GM12874 (cell line): ENCODE measurements around the gene PFKM.

Experiments used
- TF ChIP-seq, protein P1 (sequence below): IDR thresholded peaks from 2 replicates; pipeline ENCODE4 v1.5.1; 2011; ENCODE audit warnings: low read depth, mild to moderate bottlenecking, control low read depth, low read length, moderate library complexity; ENCODE audit not compliant: insufficient read depth

The PFKM gene

DNA sequence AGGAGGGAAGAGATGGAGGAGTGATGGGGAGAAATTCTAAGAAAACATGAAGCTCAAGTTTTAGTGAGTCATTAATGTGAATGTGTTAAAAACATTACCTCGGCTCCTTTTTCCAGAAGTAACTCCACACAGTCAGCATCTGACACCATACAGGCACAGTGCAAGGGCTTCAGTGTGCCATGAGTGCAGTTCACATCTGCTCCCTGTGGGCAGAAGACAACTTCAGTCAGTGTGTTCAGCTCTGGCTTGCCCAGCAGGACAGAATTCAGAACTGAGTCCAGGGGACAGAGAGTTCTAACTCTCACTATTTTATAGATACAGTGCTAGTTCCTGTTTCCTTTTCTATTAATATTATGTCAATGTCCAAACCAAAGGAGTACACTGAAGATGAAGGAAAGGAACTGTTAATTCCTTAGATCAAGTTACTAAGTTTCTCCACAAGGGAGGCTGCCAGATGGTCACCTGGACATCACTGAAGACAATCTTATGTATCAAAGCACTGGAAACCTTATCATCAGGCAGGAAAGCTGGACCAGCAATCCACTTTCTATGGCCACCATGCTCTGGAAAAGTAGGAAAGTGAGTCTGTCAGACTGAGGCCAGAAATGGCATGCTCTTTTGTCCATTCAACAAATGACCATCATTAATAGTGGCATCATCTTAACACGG is 32.1 kb downstream of the PFKM start:
- TF ChIP-seq, protein P1, sequence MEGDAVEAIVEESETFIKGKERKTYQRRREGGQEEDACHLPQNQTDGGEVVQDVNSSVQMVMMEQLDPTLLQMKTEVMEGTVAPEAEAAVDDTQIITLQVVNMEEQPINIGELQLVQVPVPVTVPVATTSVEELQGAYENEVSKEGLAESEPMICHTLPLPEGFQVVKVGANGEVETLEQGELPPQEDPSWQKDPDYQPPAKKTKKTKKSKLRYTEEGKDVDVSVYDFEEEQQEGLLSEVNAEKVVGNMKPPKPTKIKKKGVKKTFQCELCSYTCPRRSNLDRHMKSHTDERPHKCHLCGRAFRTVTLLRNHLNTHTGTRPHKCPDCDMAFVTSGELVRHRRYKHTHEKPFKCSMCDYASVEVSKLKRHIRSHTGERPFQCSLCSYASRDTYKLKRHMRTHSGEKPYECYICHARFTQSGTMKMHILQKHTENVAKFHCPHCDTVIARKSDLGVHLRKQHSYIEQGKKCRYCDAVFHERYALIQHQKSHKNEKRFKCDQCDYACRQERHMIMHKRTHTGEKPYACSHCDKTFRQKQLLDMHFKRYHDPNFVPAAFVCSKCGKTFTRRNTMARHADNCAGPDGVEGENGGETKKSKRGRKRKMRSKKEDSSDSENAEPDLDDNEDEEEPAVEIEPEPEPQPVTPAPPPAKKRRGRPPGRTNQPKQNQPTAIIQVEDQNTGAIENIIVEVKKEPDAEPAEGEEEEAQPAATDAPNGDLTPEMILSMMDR = no peak

DNA sequence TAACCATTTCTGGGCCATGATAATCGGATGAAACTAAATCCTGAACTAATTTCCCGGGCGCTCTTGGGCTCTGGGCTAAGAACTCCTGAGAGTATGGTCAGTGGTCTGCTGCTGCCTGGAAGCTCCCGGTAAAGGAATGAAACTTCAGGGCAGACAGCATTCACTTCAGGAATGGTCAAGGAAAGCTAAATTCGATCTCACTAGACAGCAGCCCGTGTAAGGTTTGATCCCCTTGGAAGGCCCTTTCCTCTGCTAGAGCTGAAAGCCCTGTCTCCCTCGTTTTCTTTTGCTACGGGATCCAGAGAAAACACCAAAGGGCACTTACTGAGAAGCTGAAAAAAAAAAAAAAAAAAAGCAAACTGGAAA is 37.5 kb downstream of the PFKM start:
- TF ChIP-seq, protein P1 = no peak

DNA sequence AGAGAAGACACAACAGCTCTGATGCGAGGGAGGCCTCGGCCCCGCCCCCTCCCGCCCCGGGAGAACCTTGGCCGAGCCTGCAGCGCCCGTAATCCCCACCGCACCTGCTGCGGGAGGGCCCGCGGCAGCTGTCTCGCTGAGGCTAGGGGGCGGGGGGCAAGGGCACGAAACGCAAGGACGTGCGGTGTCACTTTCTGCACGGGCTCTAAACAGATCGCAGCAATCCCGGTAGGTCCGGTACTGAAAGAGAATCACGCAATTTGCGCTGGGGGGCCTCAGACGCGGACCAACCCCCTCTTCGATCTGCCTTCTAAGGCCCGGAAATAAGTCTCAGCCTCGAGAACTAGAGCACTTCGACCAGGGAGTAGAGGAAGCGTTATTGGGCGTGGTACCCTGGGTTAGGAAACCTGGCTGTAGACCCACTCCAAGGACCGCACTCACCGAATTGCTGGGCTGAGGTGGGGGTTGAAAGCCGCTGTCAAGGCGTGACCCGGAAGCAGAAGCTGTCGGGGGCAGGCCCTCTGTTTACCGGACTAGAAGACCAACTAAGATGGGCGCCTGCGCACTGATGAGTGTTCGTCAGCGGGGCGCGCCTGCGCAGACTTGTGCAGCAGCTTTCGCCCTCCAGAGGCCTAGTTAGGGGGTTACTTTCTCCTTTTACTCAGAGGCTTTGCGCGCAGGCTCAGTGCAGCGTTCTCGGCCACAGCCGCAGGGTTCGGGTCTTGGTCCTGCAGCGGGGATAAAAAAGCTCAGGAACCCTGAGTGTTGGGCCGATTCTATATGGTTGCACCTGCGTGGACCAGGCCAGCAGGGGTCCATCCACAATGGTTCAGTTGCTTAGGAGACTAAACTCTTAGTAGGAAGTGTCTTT is 38.1 kb downstream of the PFKM start, which contains the start of gene ASB8:
TSS of gene ASB8 (minus strand) at position 498 of the 871 bp plus-strand sequence. CDS start 4,019 bp downstream, outside the sequence.
- TF ChIP-seq, protein P1 = peak; percentile 58

DNA sequence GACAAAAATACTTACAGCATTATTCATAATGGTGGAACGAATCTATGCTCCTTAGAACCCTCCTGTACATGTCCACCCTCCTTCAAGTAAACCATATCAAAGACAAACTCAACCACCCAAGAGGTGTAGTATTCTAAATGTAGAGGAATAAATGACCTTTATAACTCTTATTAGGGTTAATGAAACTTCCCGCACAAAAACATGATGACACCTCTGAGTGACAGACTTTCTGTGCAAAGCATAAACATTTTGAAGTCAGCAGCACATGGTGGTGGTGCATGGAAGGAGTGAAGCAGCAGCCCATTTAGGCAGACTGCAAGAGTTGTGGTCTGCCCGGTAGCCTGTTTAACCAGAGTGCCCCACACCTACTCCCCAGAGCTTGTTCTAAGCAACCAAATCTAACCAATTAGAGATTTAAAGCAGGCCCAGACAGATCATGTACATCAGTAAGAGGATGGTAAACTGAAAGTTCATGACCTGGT is 38.8 kb downstream of the PFKM start:
- TF ChIP-seq, protein P1 = no peak

DNA sequence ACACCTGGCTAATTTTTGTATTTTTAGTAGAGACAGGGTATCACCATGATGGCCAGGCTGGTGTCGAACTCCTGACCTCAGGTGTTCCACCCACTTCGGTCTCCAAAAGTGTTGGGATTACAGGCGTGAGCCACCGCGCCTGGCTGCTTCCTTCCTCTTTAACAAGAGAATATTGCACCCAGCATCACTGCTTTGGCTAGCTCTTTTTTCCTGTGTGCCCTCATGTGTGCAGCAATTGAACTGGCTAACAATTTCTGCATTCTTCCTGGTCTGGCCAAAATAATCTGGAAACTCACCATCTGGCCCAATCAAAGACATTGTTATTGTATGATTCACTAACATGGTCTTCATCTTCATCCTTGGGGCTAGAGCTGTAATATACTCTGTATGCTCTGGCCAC is 40.9 kb downstream of the PFKM start:
- TF ChIP-seq, protein P1 = no peak

DNA sequence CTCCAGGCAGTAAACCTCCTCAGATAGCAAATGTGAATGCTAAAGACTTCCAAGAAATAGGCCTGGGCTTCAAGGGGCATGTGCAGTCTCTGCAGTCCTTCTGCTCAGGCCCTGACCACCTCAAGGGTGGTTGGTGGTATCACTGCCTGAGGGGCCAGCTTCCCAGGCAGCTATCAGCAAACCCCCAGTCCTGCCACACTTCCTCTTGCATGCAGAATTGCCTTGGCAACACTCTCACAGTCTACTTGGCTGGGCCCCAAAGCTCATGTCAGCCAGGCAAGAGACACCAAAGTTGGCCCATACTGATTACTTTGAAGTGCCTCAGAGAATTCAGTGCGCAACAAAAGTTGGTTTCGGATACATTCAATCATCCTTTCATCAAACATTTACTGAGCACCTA is 41.6 kb downstream of the PFKM start:
- TF ChIP-seq, protein P1 = no peak

DNA sequence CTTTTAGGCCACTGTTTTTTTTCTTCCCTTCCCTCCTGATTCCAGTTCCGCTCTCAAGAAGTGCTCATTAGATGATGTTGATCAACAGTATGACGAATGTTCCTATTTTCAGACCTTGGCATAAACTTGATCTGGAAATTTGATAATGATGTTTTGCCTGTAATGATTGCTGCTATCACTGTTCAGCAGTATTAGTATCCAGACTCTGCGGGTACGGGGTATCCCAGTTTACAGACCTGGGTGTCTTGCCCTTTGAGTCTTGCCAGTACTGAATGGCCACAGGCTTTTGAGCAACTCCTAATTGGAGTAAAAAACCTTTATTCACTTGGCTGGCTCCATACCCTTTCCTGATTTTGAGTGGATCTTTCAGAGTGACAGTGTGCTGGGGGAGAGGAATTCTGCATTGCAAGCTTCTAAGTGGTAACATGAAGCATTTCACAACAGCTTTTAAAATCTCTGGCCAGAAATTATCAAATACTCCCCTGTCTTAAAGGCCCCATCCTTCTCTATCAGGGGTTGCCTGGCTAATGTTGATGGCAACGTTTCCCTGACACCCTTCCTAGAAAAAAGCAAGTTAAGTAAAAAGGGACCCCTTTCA is 44.1 kb downstream of the PFKM start:
- TF ChIP-seq, protein P1 = no peak
